Thyroid gland (tissue), 4 donors: ENCODE measurements around the gene GRIN2C. TPM values are rescaled to one million over a fixed set of nuclear protein-coding genes. Genes with fewer than 3 reads are reported as not detected.
A peak's percentile ranks its signal among the peaks of the same experiment; 100 is the strongest.

Source experiments
- DNase-seq, 2 donors: peaks; one replicate each; pipeline ENCODE4 v3.0.0-alpha.2; 2019
- H3K27ac ChIP-seq, 3 donors: fragments of 200-600 bp; sonication (generic); 1 replicate in 2 of 3; 2 replicates in 1 of 3; pipeline ENCODE4 v1.5.1; 2016 to 2019; ENCODE audit warnings: mild to moderate bottlenecking in 1 of 3, moderate library complexity in 1 of 3
- H3K27me3 ChIP-seq: fragments of 200-600 bp; sonication (generic); one replicate; pipeline ENCODE4 v1.5.1; 2019
- H3K36me3 ChIP-seq, 2 donors: fragments of 200-600 bp; sonication (generic); one replicate each; pipeline ENCODE4 v1.5.1; 2016 to 2019
- H3K4me1 ChIP-seq, 2 donors: fragments of 200-600 bp; sonication (generic); one replicate each; pipeline ENCODE4 v1.5.1; 2017 to 2019
- H3K4me3 ChIP-seq, 3 donors: fragments of 200-600 bp; sonication (generic); replicated peaks in 1 of 3; 1 replicate in 2 of 3; 2 replicates in 1 of 3; pipeline ENCODE4 v1.5.1; 2016; ENCODE audit warnings: mild to moderate bottlenecking in 1 of 3
- H3K9me3 ChIP-seq: fragments of 200-600 bp; sonication (generic); one replicate; pipeline ENCODE4 v1.5.1; 2017
- POLR2A ChIP-seq, 2 donors: fragments of 450-650 bp; IDR thresholded peaks; one replicate each; pipeline ENCODE4 v1.6.1; 2017; ENCODE audit warnings: antibody characterized with exemption in 2 of 2, mild to moderate bottlenecking in 2 of 2, moderate library complexity in 1 of 2
- WGBS, 2 donors: methylation state at CpG; one replicate each; pipeline ENCODE4 v1.1.5; 2017; 5-methylcytosine and 5-hydroxymethylcytosine counted together
- intact Hi-C: fragments of 100-400 bp; cut with DNase I; formaldehyde crosslinking; loops from one replicate; pipeline ENCODE4 v1.15.1; 2023
- total RNA-seq, 4 donors: library from RNA; depleted of rRNA; stranded (reverse); fragments of >200 nt; gene quantifications; one replicate each; pipeline ENCODE4 v1.2.3, GENCODE V29; 2016
- TF ChIP-seq, protein P1 (sequence below), 6 experiments: fragments of 200-600 bp in 3 of 6; fragments of 450-650 bp in 3 of 6; sonication (generic) in 3 of 6; IDR thresholded peaks; one replicate each; pipeline ENCODE4 v1.5.1; 2016 to 2019; ENCODE audit warnings: antibody characterized with exemption in 6 of 6, mild to moderate bottlenecking in 2 of 6, inconsistent platforms in 1 of 6, moderate library complexity in 1 of 6

GRIN2C gene
- total RNA-seq, 4 donors from 2014 or later: 63.4 to 120 (median 94.0) TPM

DNA sequence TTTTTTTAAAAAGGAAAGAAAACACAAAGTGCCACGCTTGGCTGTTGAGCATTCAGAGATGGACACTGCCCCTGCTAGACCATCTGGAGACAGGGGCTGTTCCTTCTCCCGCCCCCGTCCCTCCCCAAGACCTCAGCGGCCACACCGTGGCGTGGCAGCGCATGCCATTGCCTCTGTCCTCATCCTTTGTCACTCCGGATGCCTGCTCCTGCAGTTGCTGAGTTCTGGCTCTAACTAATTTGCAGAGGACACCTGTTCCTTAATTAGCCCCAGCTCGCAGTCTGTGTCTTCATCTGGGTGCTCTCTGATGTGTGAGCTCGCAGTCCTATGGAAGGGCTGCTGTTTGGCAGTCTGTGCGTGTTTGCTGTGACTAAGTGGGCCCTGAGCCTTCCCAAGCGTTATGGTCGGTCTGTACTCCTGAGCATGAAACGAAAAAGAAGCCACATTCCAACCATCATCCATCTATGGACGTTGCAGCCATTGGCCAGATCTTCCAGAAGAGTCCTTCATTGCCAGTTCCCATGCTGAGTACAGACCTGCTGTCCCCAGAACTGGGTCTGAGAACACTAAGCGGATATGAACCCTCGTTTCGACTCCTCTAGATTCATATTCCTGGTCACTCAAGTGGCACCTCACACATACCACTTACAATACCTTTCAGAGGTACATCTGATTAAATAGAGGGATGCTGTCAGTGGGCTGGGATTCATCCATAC, 42.6 kb downstream of the GRIN2C start:
- peaks cover 50 to 79% of the 10 kb centered on the region in 2 donors for H3K4me1 ChIP-seq
- TF ChIP-seq POLR2A (IDR thresholded peaks at IDR 0.05): no peak
- TF ChIP-seq, protein P1, sequence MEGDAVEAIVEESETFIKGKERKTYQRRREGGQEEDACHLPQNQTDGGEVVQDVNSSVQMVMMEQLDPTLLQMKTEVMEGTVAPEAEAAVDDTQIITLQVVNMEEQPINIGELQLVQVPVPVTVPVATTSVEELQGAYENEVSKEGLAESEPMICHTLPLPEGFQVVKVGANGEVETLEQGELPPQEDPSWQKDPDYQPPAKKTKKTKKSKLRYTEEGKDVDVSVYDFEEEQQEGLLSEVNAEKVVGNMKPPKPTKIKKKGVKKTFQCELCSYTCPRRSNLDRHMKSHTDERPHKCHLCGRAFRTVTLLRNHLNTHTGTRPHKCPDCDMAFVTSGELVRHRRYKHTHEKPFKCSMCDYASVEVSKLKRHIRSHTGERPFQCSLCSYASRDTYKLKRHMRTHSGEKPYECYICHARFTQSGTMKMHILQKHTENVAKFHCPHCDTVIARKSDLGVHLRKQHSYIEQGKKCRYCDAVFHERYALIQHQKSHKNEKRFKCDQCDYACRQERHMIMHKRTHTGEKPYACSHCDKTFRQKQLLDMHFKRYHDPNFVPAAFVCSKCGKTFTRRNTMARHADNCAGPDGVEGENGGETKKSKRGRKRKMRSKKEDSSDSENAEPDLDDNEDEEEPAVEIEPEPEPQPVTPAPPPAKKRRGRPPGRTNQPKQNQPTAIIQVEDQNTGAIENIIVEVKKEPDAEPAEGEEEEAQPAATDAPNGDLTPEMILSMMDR (IDR thresholded peaks at IDR 0.05): no peak
- H3K27ac ChIP-seq: peak overlapping the region in 1 of 3 donors; percentile 91
- WGBS, 2 donors: 82 to 96% methylated on average over 13 to 18 of the region's 18 CpGs
- no peaks in the 10 kb centered on the region for H3K36me3 ChIP-seq
- no peak overlapping the region for H3K4me3 ChIP-seq
- H3K9me3 ChIP-seq: no peaks in the 10 kb centered on the region
- DNase-seq: no peak
- no peaks in the 10 kb centered on the region for H3K27me3 ChIP-seq
- intact Hi-C loops: no loop called here

DNA sequence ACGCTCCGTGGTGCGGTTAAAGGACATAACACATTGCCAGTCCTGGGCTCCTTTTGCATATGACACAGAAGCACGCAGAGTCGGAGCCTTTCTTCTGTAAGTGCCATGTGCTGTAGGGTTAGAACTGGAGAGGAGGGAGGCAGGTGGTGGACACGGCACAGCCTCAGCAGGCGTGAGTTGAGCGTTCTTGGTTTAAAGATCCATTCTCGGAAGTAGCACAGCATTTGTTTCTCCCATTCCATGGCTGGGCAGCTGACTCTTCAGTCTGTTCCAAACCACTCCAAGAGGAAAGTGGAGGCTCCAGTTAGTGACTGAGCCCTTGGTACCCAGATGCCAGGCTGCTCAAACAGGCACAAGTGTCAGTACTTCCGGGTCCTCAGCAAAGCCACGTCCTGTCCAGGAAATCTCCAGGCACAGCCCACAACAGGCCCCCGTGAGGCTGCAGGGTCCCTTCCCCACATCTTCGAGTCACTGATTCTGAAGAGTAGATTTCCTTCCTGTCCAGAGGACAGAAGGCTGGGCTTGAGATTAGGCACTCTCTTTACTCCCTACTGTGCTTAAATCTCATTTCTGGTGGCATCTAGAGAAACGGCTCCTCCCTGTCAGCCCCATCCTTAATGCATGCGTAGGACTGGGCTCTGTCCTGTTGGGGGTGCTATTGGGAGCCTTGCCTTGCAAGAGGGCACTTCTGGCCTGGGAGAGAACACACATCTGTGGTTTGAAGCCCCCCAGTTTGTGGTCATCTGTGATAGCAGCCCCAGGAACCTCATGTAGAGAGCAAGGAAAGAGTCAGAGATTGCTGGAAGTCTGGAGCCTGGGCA, 43.9 kb downstream of the GRIN2C start:
- TF ChIP-seq, protein P1 (IDR thresholded peaks at IDR 0.05): peak in 2 of 6 experiments; percentile 6 to 18
- TF ChIP-seq POLR2A (IDR thresholded peaks at IDR 0.05): no peak
- Histone ChIP-seq H3K27me3 (no peaks in the 10 kb centered on the region), H3K27ac (peak overlapping the region; percentile 87 to 92 (median 91)), H3K9me3 (no peaks in the 10 kb centered on the region), H3K4me3 (no peak overlapping the region), H3K36me3 (no peaks in the 10 kb centered on the region), H3K4me1 (peaks cover 60 to 79% of the 10 kb centered on the region in 2 donors)
- WGBS, 2 donors: 24 to 60% methylated on average over 13 of the region's 15 CpGs
- intact Hi-C loops: no loop called here
- peak; percentile 57 to 58 for DNase-seq

DNA sequence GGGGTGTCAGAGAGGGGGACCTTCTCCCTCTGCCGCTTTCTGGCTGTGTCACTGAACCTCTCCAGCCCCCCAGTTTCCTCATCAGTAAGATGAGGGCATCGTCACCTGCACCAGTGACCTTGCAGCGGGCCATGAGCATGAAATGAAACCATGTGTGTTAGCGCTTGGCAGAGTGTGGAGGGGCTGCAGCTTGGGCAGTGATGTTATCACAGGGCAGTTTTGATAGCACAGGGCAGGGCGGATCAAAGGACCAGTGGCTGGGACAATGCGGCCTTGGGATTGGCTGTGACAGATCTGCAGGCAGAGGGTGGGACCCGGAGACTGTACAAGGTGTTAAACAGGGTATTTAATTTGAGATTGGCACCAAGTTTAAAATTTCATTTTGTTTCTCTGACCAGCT, 44.6 kb downstream of the GRIN2C start:
- H3K27me3 ChIP-seq: no peaks in the 10 kb centered on the region
- no peak overlapping the region for H3K4me3 ChIP-seq
- no peaks in the 10 kb centered on the region for H3K9me3 ChIP-seq
- intact Hi-C loops: no loop called here
- DNase-seq: peak; percentile 87 to 88
- TF ChIP-seq POLR2A (IDR thresholded peaks at IDR 0.05): no peak
- TF ChIP-seq, protein P1 (IDR thresholded peaks at IDR 0.05): no peak
- H3K4me1 ChIP-seq: peaks cover 58 to 79% of the 10 kb centered on the region in 2 donors
- H3K36me3 ChIP-seq: no peaks in the 10 kb centered on the region
- H3K27ac ChIP-seq: peak overlapping the region; percentile 87 to 92 (median 91)
- 48 to 52% methylated on average over 7 of the region's 7 CpGs for WGBS, 2 donors

DNA sequence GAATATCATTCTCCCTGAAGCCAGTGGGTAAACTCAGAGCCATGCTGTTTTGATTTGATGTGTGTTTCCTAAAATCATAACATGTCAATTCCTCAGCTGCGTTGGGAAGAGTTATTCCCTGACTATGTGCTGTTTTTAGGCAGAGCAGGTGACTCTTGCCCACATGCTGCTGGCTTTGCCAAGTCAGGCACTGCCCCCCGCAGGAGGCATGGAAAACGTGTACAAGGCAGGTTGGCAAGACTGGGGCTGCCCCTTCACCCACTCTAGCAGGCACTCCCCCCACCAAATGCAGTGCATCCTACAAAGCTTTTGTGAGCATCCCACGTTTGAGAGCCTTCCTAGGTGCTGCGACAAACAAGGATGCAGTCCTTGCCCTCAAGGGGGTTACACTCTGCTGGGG, 45.2 kb downstream of the GRIN2C start:
- no peaks in the 10 kb centered on the region for H3K27me3 ChIP-seq
- H3K4me1 ChIP-seq: peaks cover 56 to 77% of the 10 kb centered on the region in 2 donors
- no peak for TF ChIP-seq POLR2A (IDR thresholded peaks at IDR 0.05)
- TF ChIP-seq, protein P1 (IDR thresholded peaks at IDR 0.05): peak in 2 of 6 experiments; percentile 23 to 26
- H3K4me3 ChIP-seq: no peak overlapping the region
- intact Hi-C loops: no loop called here
- no peaks in the 10 kb centered on the region for H3K9me3 ChIP-seq
- H3K36me3 ChIP-seq: no peaks in the 10 kb centered on the region
- H3K27ac ChIP-seq: peak overlapping the region; percentile 87 to 92 (median 91)
- WGBS, 2 donors: 60 to 63% methylated on average over 5 of the region's 5 CpGs
- DNase-seq: peak in 1 of 2 donors; percentile 50
